ENCODE data around the gene HOXC10. TPM values are rescaled to one million over a fixed set of nuclear protein-coding genes. Genes with fewer than 3 reads are reported as not detected.

Gene HOXC10
- total and polyA plus RNA-seq, 3 donors from 2014 or later, result 1.4 to 4.3 (median 2.6) TPM

- no peaks in the 10 kb centered on the region for H3K36me3 ChIP-seq (ENCODE audit: low read depth, missing control alignments)
- TF ChIP-seq CTCF (IDR thresholded peaks at IDR 0.05) (no peak), POLR2A (IDR thresholded peaks at IDR 0.05) (no peak)
- H3K4me3 ChIP-seq, result no peak overlapping the region
- WGBS, 2 donors, result 73 to 78% methylated on average over 15 of the region's 15 CpGs
- H3K27ac ChIP-seq, result no peak overlapping the region
- DNase-seq, result no peak
- H3K27me3 ChIP-seq, result peaks cover 4% of the 10 kb centered on the region
- peaks cover 14% of the 10 kb centered on the region for H3K4me1 ChIP-seq
- H3K9me3 ChIP-seq, result no peaks in the 10 kb centered on the region
- intact Hi-C loops (cut with DNase I; ENCODE audit: low total_unique reads), result loop anchor here (10.0 kb wide), 1 partner anchor 206 kb away; no protein-coding TSS in a partner anchor
Measured at GRCh38 chr12:53980802-53981496, 4.0 kb upstream of the HOXC10 start.

- peaks cover 19% of the 10 kb centered on the region for H3K4me1 ChIP-seq
- no peak for DNase-seq
- no peaks in the 10 kb centered on the region for H3K27me3 ChIP-seq
- no peak overlapping the region for H3K27ac ChIP-seq
- H3K4me3 ChIP-seq, result no peak overlapping the region
- TF ChIP-seq POLR2A (IDR thresholded peaks at IDR 0.05), result no peak
- no peak for TF ChIP-seq CTCF (IDR thresholded peaks at IDR 0.05)
- intact Hi-C loops (cut with DNase I; ENCODE audit: low total_unique reads), result loop anchor here (10.0 kb wide), 1 partner anchor 207 kb away; no protein-coding TSS in a partner anchor
- WGBS, 2 donors, result 36 to 45% methylated on average over 30 of the region's 30 CpGs
- no peaks in the 10 kb centered on the region for H3K9me3 ChIP-seq
- no peaks in the 10 kb centered on the region for H3K36me3 ChIP-seq (ENCODE audit: low read depth, missing control alignments)
Measured at GRCh38 chr12:53981634-53982565, 3.0 kb upstream of the HOXC10 start.

GRCh38 chr12:53982648-53983567, 2.0 kb upstream of the HOXC10 start:
- H3K27ac ChIP-seq, result no peak overlapping the region
- no peak for TF ChIP-seq POLR2A (IDR thresholded peaks at IDR 0.05)
- TF ChIP-seq CTCF (IDR thresholded peaks at IDR 0.05), result no peak
- peaks cover 19% of the 10 kb centered on the region for H3K4me1 ChIP-seq
- H3K4me3 ChIP-seq, result no peak overlapping the region
- no peak for DNase-seq
- no peaks in the 10 kb centered on the region for H3K9me3 ChIP-seq
- WGBS, 2 donors, result 24 to 36% methylated on average over 26 of the region's 26 CpGs
- intact Hi-C loops (cut with DNase I; ENCODE audit: low total_unique reads), result loop anchor here (10.0 kb wide), 1 partner anchor 208 kb away; no protein-coding TSS in a partner anchor
- no peaks in the 10 kb centered on the region for H3K36me3 ChIP-seq (ENCODE audit: low read depth, missing control alignments)
- no peaks in the 10 kb centered on the region for H3K27me3 ChIP-seq

- intact Hi-C loops (cut with DNase I; ENCODE audit: low total_unique reads), result loop anchor here (10.0 kb wide), 1 partner anchor 209 kb away; no protein-coding TSS in a partner anchor
- 32 to 34% methylated on average over 17 of the region's 17 CpGs for WGBS, 2 donors
- H3K36me3 ChIP-seq (ENCODE audit: low read depth, missing control alignments), result no peaks in the 10 kb centered on the region
- no peak overlapping the region for H3K4me3 ChIP-seq
- TF ChIP-seq POLR2A (IDR thresholded peaks at IDR 0.05) (no peak), CTCF (IDR thresholded peaks at IDR 0.05) (no peak)
- peaks cover 19% of the 10 kb centered on the region for H3K4me1 ChIP-seq
- H3K27ac ChIP-seq, result no peak overlapping the region
- H3K27me3 ChIP-seq, result no peaks in the 10 kb centered on the region
- DNase-seq, result no peak
- no peaks in the 10 kb centered on the region for H3K9me3 ChIP-seq
Measured at GRCh38 chr12:53983568-53983949, 1.4 kb upstream of the HOXC10 start.
